Measurements from ENCODE around the gene FAM219B. TPM values are rescaled to one million over a fixed set of nuclear protein-coding genes. Genes with fewer than 3 reads are reported as not detected.

The FAM219B gene, protein sequence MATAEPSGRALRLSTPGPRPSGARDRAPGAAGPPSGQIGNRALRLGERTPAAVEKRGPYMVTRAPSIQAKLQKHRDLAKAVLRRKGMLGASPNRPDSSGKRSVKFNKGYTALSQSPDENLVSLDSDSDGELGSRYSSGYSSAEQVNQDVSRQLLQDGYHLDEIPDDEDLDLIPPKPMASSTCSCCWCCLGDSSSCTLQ
- 30.9 and 33.2 TPM in 2 replicates for total RNA-seq

DNA sequence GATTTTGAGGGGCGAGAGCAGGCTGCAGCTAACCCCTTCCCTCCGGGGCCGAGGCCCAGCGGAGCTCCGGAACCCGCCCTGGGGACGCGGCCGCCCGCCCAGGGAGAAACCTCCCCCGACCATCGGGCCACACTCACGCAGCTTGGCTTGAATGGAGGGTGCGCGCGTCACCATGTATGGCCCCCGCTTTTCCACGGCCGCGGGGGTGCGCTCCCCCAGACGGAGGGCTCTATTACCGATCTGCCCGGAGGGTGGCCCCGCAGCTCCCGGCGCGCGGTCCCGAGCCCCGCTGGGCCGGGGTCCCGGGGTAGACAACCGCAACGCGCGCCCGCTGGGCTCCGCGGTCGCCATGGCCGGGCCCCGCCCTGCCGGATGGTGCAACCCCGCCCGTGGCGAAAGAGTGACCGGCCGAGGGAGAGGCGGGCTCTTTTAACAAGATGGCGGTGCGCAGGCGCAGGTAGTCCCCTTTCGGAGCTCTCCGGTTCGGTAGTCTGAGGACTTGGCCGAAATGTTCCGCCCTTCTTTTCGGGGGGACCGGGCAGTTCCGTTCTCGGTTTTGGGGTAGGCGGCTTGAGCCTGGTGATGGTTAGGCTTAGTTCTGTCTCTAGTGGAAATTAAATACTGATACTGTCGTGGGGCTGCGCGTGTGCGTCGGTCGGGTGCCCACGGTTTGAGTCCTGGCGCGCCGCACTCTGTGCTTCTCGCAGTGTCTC is at the start of gene FAM219B:
Gene FAM219B (minus strand): TSS at position 402 of the 713 bp plus-strand sequence. CDS start 51 bp downstream, at position 351.

DNA sequence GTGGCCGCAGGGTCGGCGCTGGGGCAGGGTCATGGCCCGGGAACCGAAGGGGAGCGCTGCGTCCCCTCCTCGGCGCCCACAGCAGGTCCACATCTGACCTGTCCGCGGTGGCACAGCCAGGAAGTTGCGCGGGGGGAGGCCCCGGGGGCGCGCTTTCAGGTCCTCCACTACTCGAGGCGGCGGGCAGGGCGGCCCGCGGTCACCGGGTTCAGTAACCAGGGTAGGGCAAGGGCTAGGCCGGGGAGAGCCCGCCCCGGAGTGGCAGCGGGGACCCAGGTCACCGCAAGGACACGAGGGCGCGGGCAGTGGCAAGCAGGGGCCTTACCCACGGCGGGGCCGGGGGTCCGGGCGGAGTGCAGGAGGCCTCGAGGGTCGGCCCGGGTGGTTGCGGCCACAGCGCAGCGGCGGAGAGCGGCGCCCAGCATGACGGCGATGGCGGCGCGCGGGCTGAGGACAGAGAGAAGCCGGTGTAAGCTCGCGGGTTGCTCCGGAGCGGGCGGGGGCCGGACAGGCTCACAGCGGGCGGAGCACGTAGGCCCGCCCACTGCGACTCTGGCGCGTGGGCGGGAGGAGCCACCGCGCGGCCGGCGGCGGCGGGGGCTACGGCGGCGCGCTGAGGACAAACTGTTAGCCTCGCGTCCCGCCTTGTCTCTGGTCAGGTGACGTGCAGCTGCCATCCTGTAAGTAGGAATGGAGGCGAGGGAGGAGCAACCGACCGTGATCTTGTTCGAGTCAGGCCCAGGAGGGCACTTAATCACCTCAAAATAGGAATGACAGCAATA is 31.1 kb upstream of the FAM219B start, which contains the start of gene COX5A:
Gene COX5A (minus strand): TSS at position 484 of the 782 bp plus-strand sequence. CDS start 59 bp downstream, at position 425.

DNA sequence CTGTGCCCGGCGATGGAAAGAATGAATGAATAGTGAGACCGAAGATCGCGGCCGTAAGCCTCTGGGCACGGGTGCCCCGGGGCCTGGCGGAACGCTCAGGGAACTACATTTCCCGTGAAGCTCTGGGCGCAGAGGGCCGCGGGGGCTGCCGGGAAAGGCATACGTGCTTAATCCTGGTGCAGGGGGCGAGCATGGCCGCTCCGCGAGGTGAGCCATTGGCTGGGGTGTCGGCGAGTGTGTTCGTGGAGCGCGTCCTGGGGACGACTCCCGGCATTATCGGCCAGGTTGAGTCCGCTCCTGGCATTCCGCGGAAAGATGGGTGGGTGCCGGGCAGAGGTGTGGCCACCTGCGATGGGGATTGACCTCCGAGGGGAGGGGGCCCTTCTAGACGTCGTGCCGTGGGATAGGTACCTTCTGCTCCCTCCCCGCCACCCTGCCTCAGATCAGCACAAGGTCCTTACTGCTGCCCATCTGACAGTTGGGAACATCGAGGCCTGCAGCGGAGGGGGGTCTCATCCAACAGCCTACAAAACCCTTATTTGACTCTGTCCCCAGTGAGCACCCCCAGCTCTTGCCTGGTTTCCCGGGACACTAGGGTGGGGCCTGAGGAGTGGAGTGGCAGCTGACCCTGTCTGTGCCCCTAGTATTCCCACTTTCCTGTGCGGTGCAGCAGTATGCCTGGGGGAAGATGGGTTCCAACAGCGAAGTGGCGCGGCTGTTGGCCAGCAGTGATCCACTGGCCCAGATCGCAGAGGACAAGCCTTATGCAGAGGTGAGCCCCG is 16.6 kb downstream of the FAM219B start, which contains the start of gene MPI:
Gene MPI (plus strand): TSS at position 160 of the 782 bp plus-strand sequence. CDS start 32 bp downstream, at position 192.

DNA sequence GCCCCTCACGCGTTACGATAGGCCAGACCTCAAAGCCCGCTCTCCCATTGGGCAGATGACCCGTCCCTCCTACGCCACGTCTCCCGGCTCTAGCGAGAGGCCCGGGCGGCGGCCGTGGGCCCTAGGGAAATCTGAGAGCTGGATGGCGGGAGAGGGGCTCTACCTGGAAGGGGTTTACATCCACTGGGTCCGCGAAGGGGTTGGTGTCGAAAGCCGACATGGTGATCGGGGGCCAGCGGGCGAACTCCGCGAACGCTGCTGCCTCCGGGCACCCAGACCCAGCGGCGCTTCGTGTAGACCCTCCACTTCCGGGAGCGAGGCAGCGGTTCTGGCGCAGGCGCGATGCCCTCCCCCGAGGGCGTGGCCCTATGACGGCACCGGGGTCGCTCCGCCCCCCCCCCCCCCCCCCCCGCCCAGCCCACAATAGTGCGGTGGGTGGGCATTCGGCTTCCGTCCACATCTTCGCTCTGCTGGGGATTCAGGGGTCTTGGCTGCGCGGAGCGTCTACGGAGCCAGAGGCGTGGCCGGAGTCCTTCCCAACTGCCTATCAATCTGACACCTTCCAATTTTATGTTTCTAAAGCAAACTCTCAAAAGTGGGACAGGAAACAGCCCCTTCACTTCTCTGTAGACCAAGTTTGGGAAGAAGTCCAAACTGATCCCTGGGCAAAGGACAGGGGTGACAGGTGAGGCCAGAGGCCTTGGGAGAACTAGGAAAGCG is 33.5 kb downstream of the FAM219B start, which contains the start of gene SCAMP2:
Gene SCAMP2 (minus strand): TSS at position 330 of the 720 bp plus-strand sequence. CDS start 110 bp downstream, at position 220.

Other genes starting within 250 kb of the FAM219B start
- 7.6 and 8.1 TPM in 2 replicates for gene EDC3, start 210.8 kb downstream of the FAM219B start, total RNA-seq
- under 0.01 and 0.37 TPM in 2 replicates for gene CYP1A1, start 181.3 kb downstream of the FAM219B start, total RNA-seq
- not detected in 2 replicates for gene CYP1A2, start 158.0 kb downstream of the FAM219B start, total RNA-seq
- gene CSK, start 124.8 kb downstream of the FAM219B start, total RNA-seq: 31.6 and 42.6 TPM in 2 replicates
- gene LMAN1L, start 94.0 kb downstream of the FAM219B start, total RNA-seq: not detected in 2 replicates
- not detected in 2 replicates for gene CPLX3, start 80.2 kb downstream of the FAM219B start, total RNA-seq
- gene ULK3, start 63.7 kb downstream of the FAM219B start, total RNA-seq: 14.3 and 18.8 TPM in 2 replicates
- gene SCAMP2, start 33.5 kb downstream of the FAM219B start, total RNA-seq: 19.5 and 20.7 TPM in 2 replicates
- 51.0 and 63.2 TPM in 2 replicates for gene MPI, start 16.8 kb downstream of the FAM219B start, total RNA-seq
- 50.2 and 55.5 TPM in 2 replicates for gene COX5A, start 31.2 kb upstream of the FAM219B start, total RNA-seq
- 13.6 and 17.0 TPM in 2 replicates for gene RPP25, start 49.9 kb upstream of the FAM219B start, total RNA-seq
- gene SCAMP5, start 88.7 kb upstream of the FAM219B start, total RNA-seq: 0.59 and 1.1 TPM in 2 replicates
- 9.2 and 10.4 TPM in 2 replicates for gene PPCDC, start 116.7 kb upstream of the FAM219B start, total RNA-seq

Data from subcutaneous preadipocyte (primary cell).